Breast epithelium (tissue), 4 donors: ENCODE data around the gene LRRN2. TPM values are rescaled to one million over a fixed set of nuclear protein-coding genes. Genes with fewer than 3 reads are reported as not detected.

Experiments used
- DNase-seq, 2 donors: peaks; one replicate each; pipeline ENCODE4 v3.0.0-alpha.2; 2019; ENCODE audit warnings: low spot score in 2 of 2
- H3K27ac ChIP-seq, 2 donors: fragments of 200-600 bp; sonication (generic) in 1 of 2; one replicate each; pipeline ENCODE4 v1.5.1; 2016 to 2019; ENCODE audit warnings: mild to moderate bottlenecking in 1 of 2
- H3K27me3 ChIP-seq, 2 donors: fragments of 200-600 bp; sonication (generic) in 1 of 2; one replicate each; pipeline versions ENCODE4 v1.5.1 to v1.6.0; 2017 to 2019; ENCODE audit warnings: control low read depth in 1 of 2, mild to moderate bottlenecking in 1 of 2
- H3K36me3 ChIP-seq: fragments of 200-600 bp; one replicate; pipeline ENCODE4 v1.5.1; 2019
- H3K4me1 ChIP-seq, 2 donors: fragments of 200-600 bp; sonication (generic); one replicate each; pipeline ENCODE4 v1.5.1; 2016 to 2019; ENCODE audit warnings: control low read depth in 1 of 2
- H3K4me3 ChIP-seq, 3 donors: fragments of 200-600 bp; sonication (generic); 1 replicate in 2 of 3; 2 replicates in 1 of 3; pipeline ENCODE4 v1.5.1; 2016 to 2019; ENCODE audit warnings: mild to moderate bottlenecking in 3 of 3, moderate library complexity in 2 of 3
- H3K9me3 ChIP-seq, 2 donors: fragments of 200-600 bp; sonication (generic) in 1 of 2; one replicate each; pipeline ENCODE4 v1.5.1; 2016 to 2019; ENCODE audit warnings: control low read depth in 1 of 2
- CTCF ChIP-seq, 3 donors: fragments of 450-650 bp; IDR thresholded peaks; one replicate each; pipeline ENCODE4 v1.5.1; 2016 to 2017; ENCODE audit warnings: antibody characterized with exemption in 3 of 3, mild to moderate bottlenecking in 3 of 3, moderate library complexity in 3 of 3
- POLR2A ChIP-seq: fragments of 450-650 bp; IDR thresholded peaks from one replicate; pipeline ENCODE4 v1.6.1; 2016; ENCODE audit warnings: antibody characterized with exemption, mild to moderate bottlenecking, moderate library complexity
- POLR2AphosphoS5 ChIP-seq, 3 donors: sonication (generic); formaldehyde crosslinking; IDR thresholded peaks; one replicate each; pipeline ENCODE4 v1.6.1; 2017; ENCODE audit warnings: antibody characterized with exemption in 3 of 3
- intact Hi-C: fragments of 100-400 bp; cut with DNase I; formaldehyde crosslinking; loops from one replicate; pipeline ENCODE4 v1.15.1; 2023; ENCODE audit warnings: low total_unique reads
- total RNA-seq, 3 donors: library from RNA; depleted of rRNA; stranded (reverse); fragments of >200 nt; gene quantifications; one replicate each; pipeline ENCODE4 v1.1.0, GENCODE V29; 2016

Gene LRRN2
- total RNA-seq, 3 donors from 2014 or later = 0.32 to 2.5 (median 2.0) TPM

DNA sequence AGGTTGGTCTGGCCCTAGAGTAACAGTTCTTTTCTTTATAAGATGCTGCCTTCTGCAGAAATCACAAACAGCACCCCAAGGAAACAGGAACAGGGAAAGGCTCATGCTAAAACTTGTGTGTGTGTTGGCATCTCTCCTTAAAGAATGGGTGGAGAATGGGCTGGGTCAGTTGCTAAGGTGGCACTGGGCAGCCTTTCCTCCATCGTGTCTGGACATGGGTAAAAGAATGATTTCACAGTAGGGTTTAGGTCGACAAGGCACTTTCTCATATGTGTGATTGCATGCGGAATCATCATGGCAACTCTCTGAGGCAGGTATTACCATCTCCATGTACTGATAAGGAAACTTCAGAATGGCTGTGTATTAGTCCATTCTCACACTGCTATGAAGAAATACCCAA lies 40.3 kb downstream of the LRRN2 start:
- Histone ChIP-seq H3K4me3 (no peak overlapping the region), H3K9me3 (no peaks in the 10 kb centered on the region), H3K27ac (no peak overlapping the region), H3K27me3 (no peaks in the 10 kb centered on the region), H3K36me3 (no peaks in the 10 kb centered on the region), H3K4me1 (no peaks in the 10 kb centered on the region)
- intact Hi-C loops = no loop called here
- TF ChIP-seq POLR2AphosphoS5 (IDR thresholded peaks at IDR 0.05) (no peak), CTCF (IDR thresholded peaks at IDR 0.05) (no peak)
- DNase-seq = no peak

GRCh38 chr1:204643503-204643902 lies 42.0 kb downstream of the LRRN2 start:
- TF ChIP-seq POLR2AphosphoS5 (IDR thresholded peaks at IDR 0.05) = no peak
- no peak for TF ChIP-seq POLR2A
- no peak for TF ChIP-seq CTCF (IDR thresholded peaks at IDR 0.05)
- no peak overlapping the region for H3K4me3 ChIP-seq
- DNase-seq = no peak
- no peaks in the 10 kb centered on the region for H3K36me3 ChIP-seq
- intact Hi-C loops = loop anchor here (1.0 kb wide), 1 partner anchor 9 kb away; no protein-coding TSS in a partner anchor
- H3K4me1 ChIP-seq = no peaks in the 10 kb centered on the region
- H3K27ac ChIP-seq = no peak overlapping the region
- no peaks in the 10 kb centered on the region for H3K27me3 ChIP-seq
- H3K9me3 ChIP-seq = no peaks in the 10 kb centered on the region

DNA sequence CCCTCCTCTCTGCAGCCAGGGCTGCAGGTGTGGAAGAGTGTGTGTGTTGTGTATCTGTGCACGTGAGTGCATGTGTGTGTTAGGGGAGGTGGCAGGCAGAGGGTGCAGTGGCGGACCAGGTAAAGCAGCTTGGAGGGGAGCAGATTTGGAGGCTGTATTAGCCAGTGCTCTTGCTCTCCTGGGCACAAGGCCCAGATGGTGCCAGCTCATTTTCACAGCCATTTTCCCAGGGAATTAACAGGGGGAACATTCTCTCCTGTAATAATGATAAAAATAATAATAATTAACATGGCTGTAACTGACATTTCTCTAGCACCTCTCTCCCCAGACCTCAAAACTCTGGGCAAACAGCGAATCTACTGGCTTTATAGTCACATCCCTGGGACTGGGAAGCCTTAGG lies 43.6 kb downstream of the LRRN2 start:
- Histone ChIP-seq H3K4me3 (no peak overlapping the region), H3K36me3 (no peaks in the 10 kb centered on the region), H3K4me1 (no peaks in the 10 kb centered on the region), H3K27me3 (no peaks in the 10 kb centered on the region), H3K27ac (no peak overlapping the region), H3K9me3 (no peaks in the 10 kb centered on the region)
- DNase-seq = no peak
- no peak for TF ChIP-seq POLR2A
- no peak for TF ChIP-seq POLR2AphosphoS5 (IDR thresholded peaks at IDR 0.05)
- no peak for TF ChIP-seq CTCF (IDR thresholded peaks at IDR 0.05)
- intact Hi-C loops = no loop called here

DNA sequence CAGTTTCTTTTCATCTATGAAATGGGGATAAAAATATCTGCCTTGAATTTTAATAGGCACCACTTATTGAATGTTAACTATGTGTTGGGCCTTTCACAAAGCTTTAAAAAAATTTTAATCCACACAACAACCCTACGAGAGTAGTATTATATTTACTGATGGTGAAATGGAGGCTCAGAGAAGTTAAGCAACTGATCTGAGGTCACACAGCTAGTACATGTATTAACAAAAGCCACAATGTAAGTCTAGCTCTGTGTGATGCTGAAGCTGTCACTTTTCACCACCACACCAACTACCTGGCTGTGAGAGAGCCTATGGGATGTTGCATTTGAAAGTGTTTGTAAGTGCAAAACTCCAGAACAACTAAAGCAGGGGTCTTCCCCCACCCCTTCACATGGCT lies 44.1 kb downstream of the LRRN2 start:
- DNase-seq = no peak
- H3K27ac ChIP-seq = no peak overlapping the region
- intact Hi-C loops = no loop called here
- TF ChIP-seq POLR2A = no peak
- TF ChIP-seq CTCF (IDR thresholded peaks at IDR 0.05) = no peak
- no peak for TF ChIP-seq POLR2AphosphoS5 (IDR thresholded peaks at IDR 0.05)
- H3K4me3 ChIP-seq = no peak overlapping the region
- no peaks in the 10 kb centered on the region for H3K27me3 ChIP-seq
- H3K36me3 ChIP-seq = no peaks in the 10 kb centered on the region
- no peaks in the 10 kb centered on the region for H3K4me1 ChIP-seq
- H3K9me3 ChIP-seq = no peaks in the 10 kb centered on the region

GRCh38 chr1:204640578-204640977 lies 45.0 kb downstream of the LRRN2 start:
- Histone ChIP-seq H3K4me3 (no peak overlapping the region), H3K36me3 (no peaks in the 10 kb centered on the region), H3K4me1 (no peaks in the 10 kb centered on the region), H3K9me3 (no peaks in the 10 kb centered on the region), H3K27ac (no peak overlapping the region), H3K27me3 (no peaks in the 10 kb centered on the region)
- intact Hi-C loops = no loop called here
- DNase-seq = no peak
- no peak for TF ChIP-seq CTCF (IDR thresholded peaks at IDR 0.05)
- TF ChIP-seq POLR2AphosphoS5 (IDR thresholded peaks at IDR 0.05) = no peak
- TF ChIP-seq POLR2A = no peak
